C1 segment of cervical spinal cord (tissue), 14 donors: ENCODE measurements around the gene PNMT.

Experiments
- DNase-seq, 14 donors: peaks; one replicate each; lab custom pipeline; 2025; lab: John Stamatoyannopoulos, UW

PNMT gene, protein sequence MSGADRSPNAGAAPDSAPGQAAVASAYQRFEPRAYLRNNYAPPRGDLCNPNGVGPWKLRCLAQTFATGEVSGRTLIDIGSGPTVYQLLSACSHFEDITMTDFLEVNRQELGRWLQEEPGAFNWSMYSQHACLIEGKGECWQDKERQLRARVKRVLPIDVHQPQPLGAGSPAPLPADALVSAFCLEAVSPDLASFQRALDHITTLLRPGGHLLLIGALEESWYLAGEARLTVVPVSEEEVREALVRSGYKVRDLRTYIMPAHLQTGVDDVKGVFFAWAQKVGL

DNA sequence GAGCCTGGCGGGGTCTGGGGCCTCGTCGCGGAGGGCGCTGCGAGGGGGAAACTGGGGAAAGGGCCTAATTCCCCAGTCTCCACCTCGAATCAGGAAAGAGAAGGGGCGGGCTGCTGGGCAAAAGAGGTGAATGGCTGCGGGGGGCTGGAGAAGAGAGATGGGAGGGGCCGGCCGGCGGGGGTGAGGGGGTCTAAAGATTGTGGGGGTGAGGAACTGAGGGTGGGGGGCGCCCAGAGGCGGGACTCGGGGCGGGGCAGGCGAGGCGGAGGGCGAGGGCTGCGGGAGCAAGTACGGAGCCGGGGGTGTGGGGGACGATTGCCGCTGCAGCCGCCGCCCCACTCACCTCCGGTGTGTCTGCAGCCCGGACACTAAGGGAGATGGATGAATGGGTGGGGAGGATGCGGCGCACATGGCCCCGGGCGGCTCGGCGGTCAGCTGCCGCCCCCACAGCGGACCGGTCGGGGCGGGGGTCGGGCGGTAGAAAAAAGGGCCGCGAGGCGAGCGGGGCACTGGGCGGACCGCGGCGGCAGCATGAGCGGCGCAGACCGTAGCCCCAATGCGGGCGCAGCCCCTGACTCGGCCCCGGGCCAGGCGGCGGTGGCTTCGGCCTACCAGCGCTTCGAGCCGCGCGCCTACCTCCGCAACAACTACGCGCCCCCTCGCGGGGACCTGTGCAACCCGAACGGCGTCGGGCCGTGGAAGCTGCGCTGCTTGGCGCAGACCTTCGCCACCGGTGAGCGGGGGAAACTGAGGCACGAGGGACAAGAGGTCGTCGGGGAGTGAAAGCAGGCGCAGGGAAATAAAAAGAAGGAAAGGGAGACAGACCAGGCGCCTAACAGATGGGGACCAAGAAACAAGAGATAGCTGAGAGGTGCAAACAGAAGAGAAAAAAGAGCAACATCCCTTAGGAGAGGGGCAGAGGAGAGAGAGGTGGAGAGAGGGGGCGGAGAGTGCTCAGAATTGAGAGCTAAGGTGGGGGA lies at the start of gene PNMT:
TSS of gene PNMT (plus strand) at position 509 of the 980 bp plus-strand sequence. CDS start at position 532, 23 bp downstream.
- peak in 2 of 14 donors; percentile 17 to 37 for DNase-seq

DNA sequence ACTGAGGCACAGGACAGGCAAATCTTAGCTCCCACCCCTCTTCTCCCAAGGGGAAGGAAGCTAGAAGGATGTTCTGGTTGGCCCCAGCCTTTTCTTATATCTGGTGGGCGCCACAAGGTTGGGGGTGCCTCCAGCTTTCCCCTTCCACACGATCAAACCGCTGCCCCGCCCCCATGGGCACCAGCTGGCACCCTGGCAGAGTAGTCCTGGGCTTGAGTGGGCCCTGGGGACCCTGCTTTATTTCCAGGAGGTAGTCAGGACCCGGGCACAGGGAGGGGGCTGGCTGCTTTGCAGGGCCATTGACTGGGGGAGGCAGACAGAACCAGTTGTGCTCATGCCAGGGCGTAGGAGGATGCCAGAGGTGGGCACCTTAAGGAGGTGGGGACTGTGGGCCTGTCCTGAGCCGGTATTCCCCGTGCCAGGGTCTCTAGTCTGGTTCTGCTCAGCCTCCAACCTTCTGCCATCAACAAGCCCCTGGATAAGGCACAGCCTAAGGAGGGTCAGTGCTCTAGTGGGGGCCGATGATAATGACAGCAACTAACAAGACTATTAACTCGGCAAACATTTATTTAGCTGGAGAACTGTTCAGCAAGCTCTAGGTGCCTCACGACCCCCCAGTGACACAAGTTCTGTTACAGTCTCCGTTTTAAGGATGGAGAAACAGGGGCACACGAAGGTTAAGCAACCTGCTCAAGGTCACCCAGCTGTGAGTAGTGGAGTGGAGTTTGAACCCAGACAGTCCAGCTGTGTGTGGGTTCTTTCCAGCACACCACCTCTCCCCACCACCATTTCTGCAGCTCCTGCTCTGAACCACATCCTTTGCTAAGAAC lies 49.1 kb upstream of the PNMT start:
- peak in 1 of 14 donors; percentile 21 for DNase-seq

DNA sequence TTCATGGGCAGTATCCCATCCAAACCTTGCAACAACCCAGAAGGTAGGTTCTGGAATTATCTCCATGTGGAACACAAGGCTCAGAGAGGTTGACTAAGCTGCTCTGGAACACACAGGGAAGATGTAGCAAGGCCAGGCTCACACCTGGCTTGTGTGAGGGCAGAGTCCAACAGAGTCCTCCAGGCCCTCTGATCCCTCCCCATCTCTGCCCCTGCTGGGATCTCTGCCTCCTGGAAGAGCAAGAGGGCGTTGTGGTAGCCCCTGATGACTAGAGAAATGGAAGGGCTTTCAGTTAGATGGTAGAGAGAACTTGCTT lies 48.5 kb upstream of the PNMT start:
- DNase-seq, result no peak

DNA sequence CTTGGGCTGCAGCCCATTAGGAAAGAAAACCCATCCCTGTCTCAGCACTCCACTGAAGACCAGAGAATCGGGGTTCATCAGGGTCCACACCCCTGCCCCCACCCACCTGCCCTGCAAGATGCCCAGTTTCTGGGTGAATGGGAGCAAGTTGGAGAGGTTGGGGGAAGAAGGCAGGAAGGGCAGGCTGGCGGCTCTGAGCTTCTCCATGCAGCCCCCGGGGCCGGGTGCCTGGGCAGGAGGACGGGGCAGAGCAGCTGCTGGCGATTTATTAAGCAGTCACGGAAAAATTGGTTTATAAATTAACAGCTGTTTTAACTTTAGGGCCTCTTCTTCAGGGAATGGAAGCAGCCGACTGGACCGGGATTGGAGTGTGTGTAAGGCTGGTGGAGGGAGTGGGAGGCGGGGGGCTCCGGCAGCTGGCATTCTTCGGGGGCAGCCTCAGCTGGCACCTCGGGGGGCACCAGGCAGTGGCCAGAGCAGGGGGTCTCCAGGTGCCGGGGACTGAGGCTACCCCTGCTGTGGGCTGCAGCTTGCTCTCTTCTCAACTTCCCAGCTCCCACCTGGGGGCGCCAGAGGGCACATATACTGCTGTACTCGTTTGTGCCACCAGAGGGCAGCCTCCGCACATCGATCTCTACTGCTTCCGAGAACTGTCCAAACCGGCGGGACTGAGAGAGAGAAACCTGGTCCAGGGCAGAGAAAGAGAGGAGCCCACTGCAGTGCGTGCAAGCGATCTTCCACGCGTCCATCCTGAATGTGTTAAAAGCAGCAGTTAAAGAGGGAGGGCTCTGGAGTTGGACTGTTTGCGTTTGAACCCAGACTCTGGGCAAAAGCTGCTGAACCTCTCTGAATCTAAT lies 46.5 kb upstream of the PNMT start:
- peak; percentile 42 to 88 (median 82) for DNase-seq

DNA sequence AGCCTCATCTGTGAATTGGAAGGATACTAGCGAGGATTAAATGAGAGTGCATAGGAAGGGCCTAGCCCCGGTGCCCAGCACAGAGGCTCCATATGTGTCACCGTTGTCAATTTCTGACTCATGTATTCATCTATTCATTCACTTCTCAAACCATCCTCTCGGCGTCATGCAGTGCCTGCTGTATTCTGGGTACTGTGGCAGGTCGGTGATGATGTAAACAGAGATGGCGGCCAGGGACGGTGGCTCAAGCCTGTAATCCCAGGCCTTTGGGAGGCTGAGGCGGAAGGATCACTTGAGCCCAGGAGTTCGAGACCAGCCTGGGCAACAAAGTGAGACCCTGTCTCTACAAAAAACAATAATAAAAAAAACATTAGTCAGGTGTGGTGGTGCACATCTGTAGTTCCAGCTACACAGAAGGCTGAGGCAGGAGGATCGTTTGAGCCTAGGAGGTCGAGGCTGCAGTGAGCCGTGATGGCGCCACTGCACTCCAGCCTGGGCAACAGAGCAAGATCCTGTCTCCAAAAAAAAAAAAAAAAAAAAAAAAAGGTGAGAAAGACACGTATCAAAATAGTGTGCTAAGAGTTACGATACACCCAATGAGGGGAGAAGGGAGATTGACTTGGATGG lies 45.8 kb upstream of the PNMT start:
- DNase-seq, result no peak

DNA sequence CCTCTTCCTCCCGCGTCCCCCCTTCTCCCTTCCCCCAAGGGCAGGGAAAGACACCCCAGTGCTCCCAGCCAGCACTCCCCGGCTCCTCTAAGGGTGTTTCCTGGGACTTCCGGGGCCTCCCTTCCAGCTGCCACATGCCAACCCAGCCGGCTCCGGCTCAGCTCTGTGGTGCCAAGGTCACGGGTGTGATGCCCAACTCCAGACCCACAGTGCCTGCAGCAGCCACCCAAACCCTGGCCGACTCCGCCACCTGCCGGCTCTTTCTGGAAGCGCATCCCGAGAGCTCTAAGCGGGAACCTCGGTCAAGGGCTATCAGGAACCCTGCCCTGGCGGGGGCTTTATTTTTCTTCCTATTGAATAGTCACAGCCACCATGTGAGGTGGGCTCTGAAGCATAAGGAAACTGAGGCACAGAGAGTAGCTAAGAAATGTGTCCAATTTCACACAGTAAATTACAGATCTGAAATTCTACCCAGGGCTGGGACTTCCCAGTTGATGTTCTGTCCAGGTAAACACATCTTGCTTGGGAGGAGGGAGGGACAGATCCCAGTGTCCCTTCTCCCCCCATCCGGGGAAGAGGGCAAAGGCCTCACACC lies 44.8 kb upstream of the PNMT start:
- DNase-seq, result peak in 13 of 14 donors; percentile 26 to 85 (median 75)

DNA sequence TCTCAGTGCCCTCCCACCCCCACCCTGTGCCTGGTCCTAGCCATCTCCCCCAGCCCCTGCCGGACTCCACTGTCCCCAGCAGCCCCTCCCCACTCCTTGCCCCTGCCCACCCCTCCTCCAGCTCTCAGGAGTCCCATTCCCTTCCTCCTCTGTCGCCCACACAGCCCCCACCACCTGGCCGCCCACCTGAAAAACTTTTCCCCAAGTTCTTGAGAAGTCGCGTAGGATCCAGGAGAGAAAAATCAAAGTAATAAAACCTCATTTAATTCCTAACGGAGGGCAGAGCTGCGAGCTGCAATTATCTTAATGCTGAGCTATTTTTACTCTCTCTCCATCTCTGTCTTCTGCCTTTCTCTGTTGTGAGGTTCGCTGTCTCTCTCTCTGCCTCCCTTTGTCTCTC lies 43.9 kb upstream of the PNMT start:
- DNase-seq, result no peak

DNA sequence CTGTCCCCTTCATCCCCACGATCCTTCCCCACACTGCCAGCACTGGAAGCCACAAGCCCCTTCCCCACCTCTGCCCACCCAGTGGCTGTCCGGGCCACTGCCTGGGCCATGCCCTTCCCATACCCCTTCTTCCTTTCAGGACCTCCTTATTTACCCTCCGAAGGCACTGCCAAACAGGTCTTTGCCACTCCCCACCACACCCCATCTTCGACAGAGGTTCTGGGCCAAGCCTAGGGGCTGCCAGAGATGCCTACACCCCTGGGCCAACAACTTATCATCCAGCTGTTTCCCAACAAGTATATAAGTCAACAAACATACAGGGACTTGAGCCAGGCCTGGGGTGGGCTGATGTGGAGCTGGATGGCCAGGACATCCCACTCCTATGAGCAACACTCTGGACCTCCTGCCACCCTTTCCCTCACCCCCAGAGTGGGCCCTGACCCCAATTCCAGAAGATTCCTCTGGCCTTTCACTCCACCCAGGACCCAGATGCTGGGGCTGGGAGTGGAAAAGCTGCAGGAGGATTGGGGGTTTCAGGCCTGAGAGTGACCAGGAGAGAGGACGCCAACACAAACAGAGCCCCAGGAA lies 43.0 kb upstream of the PNMT start:
- DNase-seq, result no peak

DNA sequence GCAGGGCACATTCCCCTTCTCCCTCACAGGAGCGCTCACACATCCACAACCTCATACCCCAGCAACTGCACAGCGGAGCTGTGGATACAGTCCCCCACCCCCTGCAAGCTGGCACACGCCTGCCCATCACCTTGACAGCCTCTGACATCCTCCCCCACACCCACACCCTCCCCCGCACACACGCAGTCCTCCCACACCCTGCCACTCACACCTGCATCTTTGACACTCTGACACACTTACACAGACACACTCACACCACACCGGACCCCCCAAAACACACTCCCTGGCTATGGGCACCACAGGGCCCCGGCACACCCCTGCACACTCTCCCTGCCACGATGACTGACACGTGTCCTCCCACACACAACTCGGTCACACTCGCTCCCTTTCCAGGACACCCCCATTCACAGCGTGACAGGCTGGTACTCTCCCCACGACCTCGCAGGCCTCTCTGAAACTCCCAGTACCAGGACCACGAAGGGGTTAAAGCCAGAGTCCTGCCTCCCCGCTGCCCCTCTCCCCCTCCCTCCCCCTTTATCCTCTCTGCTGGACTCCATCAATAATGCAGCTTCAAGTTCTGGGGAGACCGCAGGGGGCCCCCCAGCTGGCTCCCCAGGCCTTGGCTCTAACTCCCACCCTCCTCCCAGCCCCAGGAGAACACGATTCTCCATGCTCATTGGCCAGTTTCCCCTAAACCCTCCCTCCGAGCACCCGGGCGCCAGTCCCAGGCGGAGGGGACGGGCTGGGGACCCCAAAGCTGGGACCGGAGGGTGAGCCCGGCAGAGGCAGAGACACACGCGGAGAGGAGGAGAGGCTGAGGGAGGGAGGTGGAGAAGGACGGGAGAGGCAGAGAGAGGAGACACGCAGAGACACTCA lies 41.8 kb upstream of the PNMT start, which contains the start of gene PPP1R1B:
TSS of gene PPP1R1B (plus strand) at position 782 of the 876 bp plus-strand sequence. CDS start 441 bp downstream, outside the sequence.
- peak in 3 of 14 donors; percentile 30 to 52 (median 38) for DNase-seq

DNA sequence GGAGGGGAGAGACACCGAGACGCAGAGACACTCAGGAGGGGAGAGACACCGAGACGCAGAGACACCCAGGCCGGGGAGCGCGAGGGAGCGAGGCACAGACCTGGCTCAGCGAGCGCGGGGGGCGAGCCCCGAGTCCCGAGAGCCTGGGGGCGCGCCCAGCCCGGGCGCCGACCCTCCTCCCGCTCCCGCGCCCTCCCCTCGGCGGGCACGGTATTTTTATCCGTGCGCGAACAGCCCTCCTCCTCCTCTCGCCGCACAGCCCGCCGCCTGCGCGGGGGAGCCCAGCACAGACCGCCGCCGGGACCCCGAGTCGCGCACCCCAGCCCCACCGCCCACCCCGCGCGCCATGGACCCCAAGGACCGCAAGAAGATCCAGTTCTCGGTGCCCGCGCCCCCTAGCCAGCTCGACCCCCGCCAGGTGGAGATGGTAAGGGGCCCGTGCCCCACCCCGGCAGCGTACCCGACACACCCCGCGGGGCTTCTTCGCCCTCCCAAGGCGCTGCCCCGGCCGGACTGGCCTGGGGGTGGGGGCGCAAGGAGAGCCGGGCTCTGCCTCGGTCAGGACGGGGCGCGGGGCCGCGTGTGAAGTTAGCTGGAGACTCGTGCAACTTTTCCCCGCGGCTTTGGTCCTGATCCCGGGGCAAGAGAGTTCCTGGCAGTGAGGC lies 41.1 kb upstream of the PNMT start:
- DNase-seq, result no peak

DNA sequence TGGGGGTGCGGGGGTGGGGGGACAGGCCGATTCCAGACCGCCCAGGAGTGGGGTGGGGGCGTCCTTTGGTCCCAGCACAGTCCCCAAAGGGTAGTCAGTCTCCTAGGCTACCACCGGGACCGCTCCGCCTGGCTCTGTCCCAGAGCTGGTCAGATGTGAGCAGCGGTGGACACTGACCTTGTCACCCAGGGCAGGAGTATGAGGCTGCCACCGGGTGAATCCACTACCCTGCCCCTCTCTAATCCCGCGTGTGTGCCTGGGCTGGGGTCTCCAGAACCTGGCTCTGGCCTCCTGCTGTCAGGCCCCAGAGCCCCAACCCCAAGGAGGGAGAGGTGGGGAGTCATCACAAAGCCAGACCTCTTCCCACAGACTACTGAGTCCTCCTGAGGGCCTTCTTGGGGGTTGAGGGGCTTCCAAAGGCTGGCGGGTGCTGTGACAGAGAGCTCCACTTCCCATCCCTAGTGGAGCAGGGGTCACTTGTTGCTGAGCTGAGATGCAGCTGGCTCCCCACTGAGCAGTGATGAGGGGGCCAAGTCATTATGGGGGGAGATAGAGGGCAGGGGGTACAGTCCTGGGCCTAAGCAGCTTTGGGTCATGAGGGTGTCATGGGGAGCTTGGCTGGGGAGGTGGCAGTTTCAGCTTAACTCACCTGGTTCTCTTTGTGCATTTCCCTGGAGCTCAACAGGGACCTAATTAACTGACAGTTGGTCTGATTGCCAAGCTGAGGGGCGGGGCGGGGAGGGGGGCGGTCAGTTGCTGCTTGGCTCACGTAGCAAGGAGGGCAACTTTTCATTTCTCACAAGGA lies 40.3 kb upstream of the PNMT start:
- DNase-seq, result no peak

DNA sequence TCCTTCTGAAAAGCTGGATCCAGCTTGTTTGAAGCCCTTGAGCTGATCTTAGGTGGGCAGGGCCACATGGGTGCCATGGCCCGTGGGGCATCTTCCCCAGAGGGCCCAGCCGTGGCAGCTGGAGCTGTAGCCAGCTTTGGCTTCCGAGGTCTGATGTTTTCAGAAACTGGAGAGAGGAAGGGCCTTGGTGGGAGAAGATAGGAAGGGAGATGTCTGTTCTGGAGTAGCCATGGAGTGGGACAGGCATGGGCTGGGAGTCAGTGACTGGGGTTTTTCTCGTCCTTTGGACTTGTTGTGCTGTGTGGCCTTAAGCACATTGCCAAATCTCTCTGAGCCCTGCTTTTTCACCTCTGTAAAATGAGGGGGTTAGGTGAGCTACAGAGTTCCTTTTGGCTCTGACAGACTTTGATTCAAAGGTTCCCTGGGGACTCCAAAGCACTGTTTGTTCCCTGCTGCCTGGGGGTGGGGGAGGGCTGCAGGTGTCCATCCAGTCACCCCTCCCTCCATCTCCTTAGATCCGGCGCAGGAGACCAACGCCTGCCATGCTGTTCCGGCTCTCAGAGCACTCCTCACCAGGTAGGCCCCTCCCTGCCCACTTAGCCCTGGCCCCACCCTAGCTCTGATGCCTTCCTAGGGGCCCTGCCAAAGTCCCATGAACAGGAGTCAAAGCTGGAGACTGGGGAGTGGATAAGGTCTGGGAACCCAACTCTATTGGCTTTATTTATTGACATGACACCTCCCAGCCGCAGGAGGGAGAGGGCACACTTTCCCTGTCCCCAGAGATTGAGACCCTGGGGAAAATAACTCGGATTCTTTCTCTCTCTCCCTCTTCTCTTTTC lies 39.4 kb upstream of the PNMT start:
- DNase-seq, result no peak

DNA sequence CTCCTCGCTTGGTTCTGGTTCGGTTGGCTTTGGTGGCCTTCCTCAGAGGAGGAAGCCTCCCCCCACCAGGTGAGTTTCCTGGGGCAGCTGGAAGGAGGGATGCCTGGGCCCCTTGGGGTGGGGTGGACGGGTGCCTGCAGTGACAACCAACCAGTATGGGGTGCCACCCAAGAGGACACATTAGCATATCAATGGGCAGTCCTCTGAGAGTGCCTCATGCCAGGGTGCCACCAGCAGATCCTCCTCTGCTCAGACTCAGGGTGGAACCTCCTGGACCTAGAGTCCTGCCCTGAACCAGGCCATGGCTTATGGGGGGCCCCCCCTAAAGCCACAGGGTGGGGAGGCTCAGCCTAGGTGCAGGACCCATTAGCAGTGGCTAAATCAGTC lies 38.8 kb upstream of the PNMT start:
- no peak for DNase-seq

DNA sequence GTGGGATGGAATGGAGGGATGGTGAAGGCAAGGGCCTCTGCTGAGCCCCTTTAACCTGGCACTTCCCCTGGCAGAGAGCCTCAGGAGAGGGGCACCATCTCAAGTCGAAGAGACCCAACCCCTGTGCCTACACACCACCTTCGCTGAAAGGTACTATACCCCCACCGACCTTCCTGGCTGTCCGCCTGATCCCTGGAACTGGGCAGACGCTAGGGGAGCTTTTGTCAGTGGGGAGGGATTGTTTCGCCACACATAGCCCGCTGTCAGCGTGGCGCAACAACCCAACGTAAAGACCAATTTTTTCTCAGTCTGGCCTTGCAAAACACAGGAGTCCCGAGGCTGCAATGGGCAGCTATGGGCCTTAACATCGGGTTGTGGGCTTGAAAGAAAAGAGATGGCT lies 38.4 kb upstream of the PNMT start:
- DNase-seq, result no peak

DNA sequence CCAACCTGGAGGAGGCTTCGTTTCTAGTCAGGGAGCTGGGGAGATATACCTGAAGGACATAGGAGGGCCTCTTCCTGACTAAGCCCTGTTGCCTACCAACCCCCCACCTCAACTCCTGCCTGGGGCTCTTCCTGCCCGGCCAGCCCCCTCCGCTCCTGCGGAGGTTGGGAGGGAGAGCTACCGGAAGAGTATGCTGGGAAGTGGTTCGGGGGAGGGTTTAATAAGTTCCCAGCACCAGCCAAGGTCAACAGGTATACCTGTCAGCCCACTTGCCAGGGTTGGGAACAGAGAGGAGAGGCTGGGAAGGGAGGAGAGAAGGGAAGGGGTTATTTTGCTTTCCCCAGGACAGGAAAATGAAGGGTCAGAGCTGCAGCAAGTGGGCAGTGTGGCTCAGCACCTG lies 36.9 kb upstream of the PNMT start:
- no peak for DNase-seq
